GM23248 (cell line): ENCODE data around the gene PNPLA5. TPM values are rescaled to one million over a fixed set of nuclear protein-coding genes. Genes with fewer than 3 reads are reported as not detected.

ENCODE experiments used
- DNase-seq: peaks from one replicate; pipeline ENCODE4 v3.0.0-alpha.2; 2015
- H2AFZ ChIP-seq: fragments of 200-600 bp; sonication (generic); 2 replicates; pipeline ENCODE4 v1.6.1; 2016; ENCODE audit warnings: antibody characterized with exemption
- H3F3A ChIP-seq: fragments of 200-600 bp; sonication (generic); 2 replicates; pipeline ENCODE4 v1.6.1; 2016; ENCODE audit warnings: mild to moderate bottlenecking, antibody characterized with exemption, mixed run types; ENCODE audit not compliant: insufficient read depth
- H3K27ac ChIP-seq: fragments of 200-600 bp; sonication (generic); 2 replicates; pipeline ENCODE4 v1.5.1; 2016; ENCODE audit warnings: mild to moderate bottlenecking
- H3K27me3 ChIP-seq: fragments of 200-600 bp; sonication (generic); replicated peaks from 2 replicates; pipeline ENCODE4 v1.6.1; 2016; ENCODE audit warnings: mild to moderate bottlenecking; ENCODE audit not compliant: insufficient read depth
- H3K36me3 ChIP-seq: fragments of 200-600 bp; sonication (generic); 2 replicates; pipeline ENCODE4 v1.6.1; 2016; ENCODE audit warnings: low read depth, mild to moderate bottlenecking
- H3K4me1 ChIP-seq: fragments of 200-600 bp; sonication (generic); 2 replicates; pipeline ENCODE4 v1.6.1; 2016; ENCODE audit warnings: mild to moderate bottlenecking; ENCODE audit not compliant: insufficient read depth
- H3K4me2 ChIP-seq: fragments of 200-600 bp; sonication (generic); one replicate; pipeline ENCODE4 v1.6.1; 2016; ENCODE audit warnings: mild to moderate bottlenecking; ENCODE audit not compliant: unreplicated experiment
- H3K4me3 ChIP-seq: fragments of 200-600 bp; sonication (generic); 2 replicates; pipeline ENCODE4 v1.5.1; 2016; ENCODE audit warnings: mild to moderate bottlenecking
- H3K79me2 ChIP-seq: fragments of 200-600 bp; sonication (generic); 2 replicates; pipeline ENCODE4 v1.6.1; 2016; ENCODE audit warnings: mild to moderate bottlenecking; ENCODE audit not compliant: insufficient read depth
- H3K9ac ChIP-seq: fragments of 200-600 bp; sonication (generic); 2 replicates; pipeline ENCODE4 v1.6.1; 2016; ENCODE audit warnings: mild to moderate bottlenecking
- H3K9me2 ChIP-seq: fragments of 200-600 bp; sonication (generic); 2 replicates; pipeline ENCODE4 v1.6.1; 2016; ENCODE audit warnings: mixed run types, mild to moderate bottlenecking, moderate library complexity; ENCODE audit not compliant: insufficient read depth
- H3K9me3 ChIP-seq: fragments of 200-600 bp; sonication (generic); one replicate; pipeline ENCODE4 v1.6.1; 2017; ENCODE audit warnings: low read depth
- H4K20me1 ChIP-seq: fragments of 200-600 bp; sonication (generic); 2 replicates; pipeline ENCODE4 v1.6.0; 2016; ENCODE audit not compliant: insufficient read depth
- EZH2 ChIP-seq: fragments of 200-600 bp; sonication (generic); IDR thresholded peaks from 2 replicates; pipeline ENCODE4 v1.6.1; 2018; ENCODE audit warnings: antibody characterized with exemption, mild to moderate bottlenecking; ENCODE audit not compliant: insufficient read depth, poor library complexity, severe bottlenecking
- EZH2phosphoT487 ChIP-seq: fragments of 200-600 bp; sonication (generic); IDR thresholded peaks from 2 replicates; pipeline ENCODE4 v1.6.1; 2018; ENCODE audit warnings: antibody characterized with exemption, moderate library complexity, mild to moderate bottlenecking, low read depth; ENCODE audit not compliant: insufficient read depth
- WGBS, 2 experiments: methylation state at CpG; one replicate each; pipeline ENCODE4 v1.1.6; 2015 to 2017; ENCODE audit warnings: low lambda C conversion rate in 2 of 2, low coverage in 1 of 2; ENCODE audit errors: missing lambda C conversion rate in 2 of 2; 5-methylcytosine and 5-hydroxymethylcytosine counted together
- in situ Hi-C: fragments of 300-500 bp; cut with MboI; formaldehyde crosslinking; loops from 2 replicates; pipeline ENCODE4 v1.15.0; 2020
- polyA plus RNA-seq: library from polyadenylated mRNA; unstranded; fragments of >200 nt; fragmentation: Nextera tagmentation; extraction: Ambion mirVana; gene quantifications from 2 replicates; pipeline ENCODE4 v1.2.1, GENCODE V29; 2016
- total RNA-seq: library from RNA; depleted of rRNA; stranded (reverse); fragments of >200 nt; shearing (Covaris generic); gene quantifications from 2 replicates; pipeline ENCODE4 v1.2.3, GENCODE V29; 2014

PNPLA5 gene
- total and polyA plus RNA-seq, 2 experiments from 2014 or later = not detected

DNA sequence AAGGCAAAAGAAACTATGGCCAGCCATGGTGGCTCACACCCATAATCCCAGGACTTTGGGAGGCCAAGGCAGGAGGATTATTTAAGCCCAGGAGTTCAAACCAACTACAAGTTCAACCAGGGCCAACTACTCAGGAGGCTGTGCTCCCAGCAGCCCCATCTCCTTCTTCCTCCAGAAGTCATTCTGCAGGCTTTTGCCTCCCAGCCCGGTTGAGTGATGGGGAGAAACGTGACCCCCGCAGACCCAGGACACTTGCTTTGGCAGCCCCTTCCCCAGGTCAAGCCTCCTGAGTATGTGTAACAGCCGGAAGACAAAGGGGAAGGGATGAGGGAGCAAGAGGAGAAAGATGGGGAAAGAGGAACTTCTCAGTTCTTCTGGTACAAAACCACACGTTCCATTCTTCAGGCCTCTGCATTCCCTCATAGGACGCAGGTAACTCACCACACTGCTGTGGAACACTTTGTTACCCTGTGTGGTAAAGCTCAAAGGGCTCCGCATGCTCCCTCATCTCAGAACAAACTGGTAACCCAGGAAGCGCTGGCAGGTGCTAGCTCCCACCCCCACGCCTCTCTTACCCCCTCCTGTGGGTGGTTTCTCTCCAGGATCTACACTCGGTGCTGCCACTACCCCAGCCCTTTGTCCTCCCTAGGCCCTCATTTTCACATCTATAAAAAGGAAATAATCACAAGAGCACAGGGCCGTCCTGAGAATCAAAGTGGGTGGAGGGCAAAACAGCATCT is 33.5 kb downstream of the PNPLA5 start:
- no peak for DNase-seq
- TF ChIP-seq EZH2 = no peak
- TF ChIP-seq EZH2phosphoT487 = no peak
- no peaks in the 10 kb centered on the region for H3K4me1 ChIP-seq
- H3K27me3 ChIP-seq = peaks cover 33% of the 10 kb centered on the region
- WGBS, 2 experiments = 41 to 45% methylated on average over 11 of the region's 11 CpGs
- in situ Hi-C loops = no loop called here
- H4K20me1 ChIP-seq = no peaks in the 10 kb centered on the region
- H3K27ac ChIP-seq = no peak overlapping the region
- no peaks in the 10 kb centered on the region for H3K9me3 ChIP-seq
- no peak overlapping the region for H3K9ac ChIP-seq
- no peaks in the 10 kb centered on the region for H3K36me3 ChIP-seq
- H3K79me2 ChIP-seq = no peaks in the 10 kb centered on the region
- H3K9me2 ChIP-seq = no peaks in the 10 kb centered on the region
- H3F3A ChIP-seq = no peaks in the 10 kb centered on the region
- no peak overlapping the region for H3K4me2 ChIP-seq
- no peak overlapping the region for H3K4me3 ChIP-seq
- no peak overlapping the region for H2AFZ ChIP-seq

DNA sequence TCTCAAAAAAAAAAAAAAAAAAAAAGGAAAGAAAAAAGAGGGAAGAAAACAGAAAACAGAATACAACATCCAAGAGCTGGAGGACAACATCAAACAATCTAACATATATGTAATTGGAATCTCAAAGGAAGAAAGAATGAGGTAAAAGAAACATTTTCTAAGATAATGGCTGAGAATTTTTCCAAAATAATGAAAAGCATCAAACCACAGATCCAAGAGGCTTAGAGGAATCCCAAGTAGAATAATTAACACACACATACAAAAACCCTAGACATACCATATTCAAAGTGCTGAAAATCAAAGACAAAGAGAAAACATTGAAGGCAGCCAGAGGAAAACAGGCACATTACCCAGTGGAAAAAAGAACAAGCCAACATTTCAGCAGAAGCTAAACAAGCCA is 34.4 kb downstream of the PNPLA5 start:
- Histone ChIP-seq H3K9ac (no peak overlapping the region), H3K79me2 (no peaks in the 10 kb centered on the region), H3K4me1 (no peaks in the 10 kb centered on the region), H3K36me3 (no peaks in the 10 kb centered on the region), H3K4me2 (no peak overlapping the region), H3K9me3 (no peaks in the 10 kb centered on the region), H4K20me1 (no peaks in the 10 kb centered on the region), H3K4me3 (no peak overlapping the region), H3K27ac (no peak overlapping the region), H3K9me2 (no peaks in the 10 kb centered on the region), H3K27me3 (peaks cover 30% of the 10 kb centered on the region), H2AFZ (no peak overlapping the region), H3F3A (no peaks in the 10 kb centered on the region)
- TF ChIP-seq EZH2phosphoT487 (no peak), EZH2 (no peak)
- in situ Hi-C loops = no loop called here
- DNase-seq = no peak

DNA sequence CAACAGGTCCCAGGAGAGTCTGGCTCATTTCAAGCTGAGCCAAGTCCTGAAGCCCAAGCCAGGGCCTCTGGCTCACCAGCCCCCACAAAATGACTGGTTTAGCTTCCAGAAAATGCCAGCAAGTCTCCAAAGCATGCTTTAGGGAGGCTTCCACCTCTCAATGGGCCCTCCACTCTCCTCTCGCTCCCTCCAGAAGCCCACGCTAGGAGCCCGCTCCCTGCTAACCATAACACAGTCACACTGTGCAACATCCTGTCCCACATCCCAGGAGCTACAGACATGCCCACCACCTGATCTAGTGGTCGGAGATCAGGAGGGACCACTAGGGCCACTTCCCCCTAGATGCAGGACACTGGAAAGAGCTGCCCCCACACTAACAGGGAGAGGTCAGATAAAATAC is 36.4 kb downstream of the PNPLA5 start:
- no peaks in the 10 kb centered on the region for H3K9me2 ChIP-seq
- H3K27me3 ChIP-seq = peaks cover 36% of the 10 kb centered on the region
- H3K4me1 ChIP-seq = no peaks in the 10 kb centered on the region
- TF ChIP-seq EZH2phosphoT487 (no peak), EZH2 (no peak)
- H3K27ac ChIP-seq = no peak overlapping the region
- DNase-seq = no peak
- H3F3A ChIP-seq = no peaks in the 10 kb centered on the region
- H2AFZ ChIP-seq = no peak overlapping the region
- no peak overlapping the region for H3K9ac ChIP-seq
- no peaks in the 10 kb centered on the region for H3K9me3 ChIP-seq
- no peaks in the 10 kb centered on the region for H3K36me3 ChIP-seq
- in situ Hi-C loops = no loop called here
- no peaks in the 10 kb centered on the region for H3K79me2 ChIP-seq
- WGBS, 2 experiments = 69 to 76% methylated on average over 4 of the region's 4 CpGs
- no peaks in the 10 kb centered on the region for H4K20me1 ChIP-seq
- H3K4me2 ChIP-seq = no peak overlapping the region
- H3K4me3 ChIP-seq = no peak overlapping the region

DNA sequence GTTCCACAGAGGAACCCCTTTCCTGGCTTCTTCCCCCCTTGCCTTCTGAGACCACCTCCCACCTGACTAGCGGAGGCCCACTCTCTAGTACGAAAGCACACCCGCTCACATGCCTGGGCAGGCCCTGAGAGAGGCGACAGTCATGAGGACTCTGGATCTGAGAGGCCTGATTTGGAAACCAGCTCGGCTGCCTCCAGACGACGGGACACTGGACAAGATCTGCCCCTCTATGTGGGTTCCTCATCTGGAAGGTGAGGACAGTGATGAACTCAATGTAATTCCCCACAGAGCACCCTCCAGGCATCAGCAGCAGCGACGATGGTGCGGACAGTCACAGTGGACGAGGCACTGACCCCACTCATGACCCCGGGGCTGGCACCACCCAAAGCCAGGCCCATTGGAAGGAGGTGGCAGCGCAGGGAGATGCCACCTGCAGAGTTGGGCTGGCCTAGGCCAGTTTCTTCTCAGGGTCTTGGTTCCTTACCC is 37.0 kb downstream of the PNPLA5 start:
- Histone ChIP-seq H3F3A (no peaks in the 10 kb centered on the region), H3K4me1 (no peaks in the 10 kb centered on the region), H3K36me3 (no peaks in the 10 kb centered on the region), H3K27me3 (peaks cover 39% of the 10 kb centered on the region), H3K4me2 (no peak overlapping the region), H3K27ac (no peak overlapping the region), H3K79me2 (no peaks in the 10 kb centered on the region), H3K4me3 (no peak overlapping the region), H3K9me2 (no peaks in the 10 kb centered on the region), H2AFZ (no peak overlapping the region), H3K9ac (no peak overlapping the region), H3K9me3 (no peaks in the 10 kb centered on the region), H4K20me1 (no peaks in the 10 kb centered on the region)
- TF ChIP-seq EZH2phosphoT487 (no peak), EZH2 (no peak)
- in situ Hi-C loops = no loop called here
- no peak for DNase-seq
- WGBS, 2 experiments = 65 to 76% methylated on average over 13 of the region's 13 CpGs
